ENCODE results near the gene YIPF1. TPM values are rescaled to one million over a fixed set of nuclear protein-coding genes. Genes with fewer than 3 reads are reported as not detected.

Gene YIPF1
- polyA plus RNA-seq, 1 of the 3 experiments (the other 2 are of a cell fraction), result 23.1 TPM

- TF ChIP-seq NFIC (IDR thresholded peaks at IDR 0.05; ENCODE audit: borderline replicate concordance) (no peak), RAD21 (IDR thresholded peaks at IDR 0.05; ENCODE audit: low read length) (no peak), CHD2 (IDR thresholded peaks at IDR 0.05; ENCODE audit: low read length, partially characterized antibody) (no peak)
Observed at GRCh38 chr1:53931523-53931922, 41.9 kb upstream of the YIPF1 start (continued).

GRCh38 chr1:53930932-53931331, 41.3 kb upstream of the YIPF1 start:
- H3K79me2 ChIP-seq (ENCODE audit: insufficient read depth), result no peaks in the 10 kb centered on the region; the same call in 1 of the 2 replicates
- H3F3A ChIP-seq (replicated peaks; ENCODE audit: insufficient read depth), result no peaks in the 10 kb centered on the region
- no peak for TF ChIP-seq IRF3 (IDR thresholded peaks at IDR 0.05; ENCODE audit: low read depth, low read length)
- TF ChIP-seq RAD21 (IDR thresholded peaks at IDR 0.05; ENCODE audit: low read length), result no peak
- TF ChIP-seq PBX3 (IDR thresholded peaks at IDR 0.05), result no peak
- TF ChIP-seq GATA2 (CRISPR knock-in tag; IDR thresholded peaks at IDR 0.05), result no peak
- no peak for TF ChIP-seq TAF1 (IDR thresholded peaks at IDR 0.05; ENCODE audit: borderline replicate concordance, low read depth, low read length)
- no peak for TF ChIP-seq EP300 (IDR thresholded peaks at IDR 0.05; ENCODE audit: borderline replicate concordance in 1 of 2, low read depth in 1 of 2, low read length in 1 of 2)
- no peak for TF ChIP-seq USF1 (IDR thresholded peaks at IDR 0.05; ENCODE audit: borderline replicate concordance, low read depth)
- no peak for TF ChIP-seq RFX5 (IDR thresholded peaks at IDR 0.05; ENCODE audit: low read length)
- no peak for TF ChIP-seq ZBTB33 (IDR thresholded peaks at IDR 0.05; ENCODE audit: borderline replicate concordance, low read depth)
- no peak for TF ChIP-seq RXRA (IDR thresholded peaks at IDR 0.05; ENCODE audit: borderline replicate concordance, low read depth)
- TF ChIP-seq MAX (IDR thresholded peaks at IDR 0.05; ENCODE audit: low read depth), result no peak
- TF ChIP-seq FOXJ3 (CRISPR knock-in tag; IDR thresholded peaks at IDR 0.05), result no peak
- TF ChIP-seq ELF1 (IDR thresholded peaks at IDR 0.05), result no peak
- no peak for TF ChIP-seq NFIC (IDR thresholded peaks at IDR 0.05; ENCODE audit: borderline replicate concordance)
- no peaks in the 10 kb centered on the region for H3K9me2 ChIP-seq
- CTCF ChIA-PET, result interaction anchor here (0.6 to 1.3 kb wide), 2 partner anchors 9 to 81 kb away, joined by 3 read pairs; no protein-coding TSS in a partner anchor
- 76% methylated on average over 3 of the region's 3 CpGs for WGBS (ENCODE audit: low lambda C conversion rate)
- no peak overlapping the region for H3K4me2 ChIP-seq
- no peak overlapping the region for H3K9ac ChIP-seq
- no peak for DNase-seq
- H2AFZ ChIP-seq (ENCODE audit: low read depth), result no peak overlapping the region
- H3K36me3 ChIP-seq (replicated peaks in 1 of 2; ENCODE audit: control insufficient read depth in 1 of 2, insufficient read depth in 2 of 2, low read length in 1 of 2), result peaks cover 16 to 78% of the 10 kb centered on the region in 2 experiments
- no peak overlapping the region for H3K4me3 ChIP-seq (ENCODE audit: low read depth in 2 of 2, low read length in 1 of 2)
- H3K27ac ChIP-seq (ENCODE audit: low read depth in 2 of 2, low read length in 1 of 2), result no peak overlapping the region
- H3K4me1 ChIP-seq (ENCODE audit: control insufficient read depth in 1 of 2, insufficient read depth in 2 of 2, low read depth in 1 of 2, low read length in 1 of 2), result no peaks in the 10 kb centered on the region
- peaks cover 27% of the 10 kb centered on the region; the same call in 1 of the 2 replicates for H3K9me3 ChIP-seq
- POLR2A ChIA-PET, result no interaction called here
- no peaks in the 10 kb centered on the region for H4K20me1 ChIP-seq (ENCODE audit: insufficient read depth)
- no peaks in the 10 kb centered on the region for H3K27me3 ChIP-seq (ENCODE audit: insufficient read depth)
